Heart left ventricle (tissue), 13 donors: ENCODE measurements around the gene VPS13A.

Experiments used
- CTCF ChIP-seq, 12 donors: fragments of 200-600 bp; sonication (generic) in 4 of 12; IDR thresholded peaks; one replicate each; pipeline versions ENCODE4 v1.5.0 to v1.8.0; 2018 to 2022; ENCODE audit warnings: antibody characterized with exemption in 12 of 12, mild to moderate bottlenecking in 5 of 12
- POLR2A ChIP-seq, 2 donors: fragments of 450-650 bp; IDR thresholded peaks; one replicate each; pipeline ENCODE4 v1.6.1; 2017; ENCODE audit warnings: antibody characterized with exemption in 2 of 2, mild to moderate bottlenecking in 2 of 2, moderate library complexity in 2 of 2
- donor health status: ischemic (EF 13 %, LVEDD 7.1; RV severe dilation, severe dysfunction).
- donor health status: DM: no; HTN: yes; CAD: no.
- donor health status: DM: no; HTN: no; CAD: no.
- donor health status: ischemic (EF 25% LVEDD 6.9; RV normal size, moderate dysfunction).
- donor health status: ischemic (EF 25% LVEDD 5.7; RV mildly dilated, moderate dysfunction).
- donor health status: ischemic (EF 35%, LVEDD 5.7; RV mildly dilated, moderate dysfunction).
- donor health status: nonischemic (EF 11% LVEDD 7.7; RV severe dilation, severe dysfunction).
- donor health status: DM: yes; HTN: yes; CAD: no.
- donor health status: PGD.
- donor health status: ischemic (EF 29% LVEDD 5.4; RV normal size, mild dysfunction).
- donor health status: nonischemic (EF 23%, LVEDD 6.1; RV moderate dilation, normal function).

- no peak for TF ChIP-seq CTCF (IDR thresholded peaks at IDR 0.05)
- no peak for TF ChIP-seq POLR2A (IDR thresholded peaks at IDR 0.05)
These were observed 6.2 kb upstream of the VPS13A start for GRCh38 chr9:77170991-77171699.
